ENCODE measurements around the gene RALGPS1.

RALGPS1 gene

DNA sequence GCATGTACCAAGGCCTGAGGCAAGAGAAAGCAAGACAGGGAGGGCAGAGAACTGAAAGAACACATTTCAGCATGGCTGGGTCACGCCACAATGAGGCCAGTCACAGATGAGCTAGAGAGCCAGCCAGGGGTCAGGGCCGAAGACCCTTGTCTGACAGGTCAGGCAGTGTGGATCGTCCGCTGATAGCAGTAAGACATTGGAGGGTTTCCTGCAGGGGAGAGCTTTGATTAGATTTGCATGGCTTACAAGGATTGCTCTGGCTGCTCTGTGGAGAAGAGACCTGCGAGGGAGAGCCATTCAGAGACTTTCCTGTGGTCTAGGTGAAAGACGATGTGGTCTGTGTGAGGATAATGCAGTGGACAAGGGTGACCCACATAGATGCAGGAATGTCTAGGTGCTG, 93.1 kb downstream of the RALGPS1 start:
- H3K27me3 ChIP-seq (ENCODE audit: insufficient read depth, poor library complexity, severe bottlenecking) = no peaks in the 10 kb centered on the region
- no peaks in the 10 kb centered on the region for H3K36me3 ChIP-seq (ENCODE audit: low read depth)
- H3K4me3 ChIP-seq (ENCODE audit: severe bottlenecking) = no peak overlapping the region
- no peak overlapping the region for H3K27ac ChIP-seq (ENCODE audit: poor library complexity, severe bottlenecking)
- DNase-seq (ENCODE audit: low spot score) = no peak
- no peaks in the 10 kb centered on the region for H3K4me1 ChIP-seq (ENCODE audit: insufficient read depth, poor library complexity, severe bottlenecking)
- ATAC-seq (ENCODE audit: low read depth) = no peak
- TF ChIP-seq, protein P1, sequence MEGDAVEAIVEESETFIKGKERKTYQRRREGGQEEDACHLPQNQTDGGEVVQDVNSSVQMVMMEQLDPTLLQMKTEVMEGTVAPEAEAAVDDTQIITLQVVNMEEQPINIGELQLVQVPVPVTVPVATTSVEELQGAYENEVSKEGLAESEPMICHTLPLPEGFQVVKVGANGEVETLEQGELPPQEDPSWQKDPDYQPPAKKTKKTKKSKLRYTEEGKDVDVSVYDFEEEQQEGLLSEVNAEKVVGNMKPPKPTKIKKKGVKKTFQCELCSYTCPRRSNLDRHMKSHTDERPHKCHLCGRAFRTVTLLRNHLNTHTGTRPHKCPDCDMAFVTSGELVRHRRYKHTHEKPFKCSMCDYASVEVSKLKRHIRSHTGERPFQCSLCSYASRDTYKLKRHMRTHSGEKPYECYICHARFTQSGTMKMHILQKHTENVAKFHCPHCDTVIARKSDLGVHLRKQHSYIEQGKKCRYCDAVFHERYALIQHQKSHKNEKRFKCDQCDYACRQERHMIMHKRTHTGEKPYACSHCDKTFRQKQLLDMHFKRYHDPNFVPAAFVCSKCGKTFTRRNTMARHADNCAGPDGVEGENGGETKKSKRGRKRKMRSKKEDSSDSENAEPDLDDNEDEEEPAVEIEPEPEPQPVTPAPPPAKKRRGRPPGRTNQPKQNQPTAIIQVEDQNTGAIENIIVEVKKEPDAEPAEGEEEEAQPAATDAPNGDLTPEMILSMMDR (IDR thresholded peaks at IDR 0.05; ENCODE audit: poor library complexity, severe bottlenecking) = no peak
- H3K9me3 ChIP-seq (ENCODE audit: severe bottlenecking) = no peaks in the 10 kb centered on the region

DNA sequence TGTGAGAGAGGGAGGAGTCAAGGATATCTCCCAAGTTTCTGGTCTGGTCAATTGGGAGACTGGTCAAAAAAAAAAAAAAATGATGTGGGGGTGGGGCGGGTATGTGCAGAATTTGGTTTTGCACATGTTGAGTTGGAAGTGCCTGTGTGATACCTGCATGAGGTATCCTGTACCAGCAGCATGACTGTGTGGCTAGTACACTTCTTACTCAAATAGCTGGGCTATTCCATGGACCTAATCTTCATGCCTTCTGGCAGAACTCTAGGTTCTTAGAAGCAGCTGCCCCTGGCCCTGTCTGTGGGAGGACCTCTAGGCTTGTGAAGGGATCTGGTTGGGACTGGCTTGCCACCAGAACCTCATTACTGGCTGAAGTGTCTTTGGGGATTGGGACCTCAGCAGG, 93.5 kb downstream of the RALGPS1 start:
- Histone ChIP-seq H3K27me3 (ENCODE audit: insufficient read depth, poor library complexity, severe bottlenecking) (no peaks in the 10 kb centered on the region), H3K27ac (ENCODE audit: poor library complexity, severe bottlenecking) (no peak overlapping the region), H3K4me1 (ENCODE audit: insufficient read depth, poor library complexity, severe bottlenecking) (no peaks in the 10 kb centered on the region), H3K36me3 (ENCODE audit: low read depth) (no peaks in the 10 kb centered on the region), H3K4me3 (ENCODE audit: severe bottlenecking) (no peak overlapping the region), H3K9me3 (ENCODE audit: severe bottlenecking) (no peaks in the 10 kb centered on the region)
- TF ChIP-seq, protein P1 (IDR thresholded peaks at IDR 0.05; ENCODE audit: poor library complexity, severe bottlenecking) = no peak
- DNase-seq (ENCODE audit: low spot score) (no peak), ATAC-seq (ENCODE audit: low read depth) (no peak)

DNA sequence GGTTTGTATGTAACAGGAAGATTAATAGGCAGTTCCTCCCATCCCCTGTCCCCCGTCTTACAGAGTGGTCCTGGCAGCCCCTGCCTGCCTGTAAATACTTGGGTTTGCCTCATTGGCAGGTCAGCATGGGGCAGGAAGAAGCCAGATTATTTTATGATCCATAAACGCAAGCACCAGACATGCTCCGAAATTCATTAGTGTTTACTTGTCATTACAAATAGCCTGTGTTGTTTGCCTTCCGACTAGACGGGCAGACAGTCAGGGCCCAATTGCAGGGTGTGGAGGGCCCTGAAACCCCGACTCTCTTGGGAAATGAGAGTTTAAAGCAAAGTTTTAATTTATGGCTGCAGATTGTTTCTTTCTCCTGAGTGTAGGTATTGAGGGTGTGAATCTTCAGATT, 97.2 kb downstream of the RALGPS1 start:
- no peak for DNase-seq (ENCODE audit: low spot score)
- no peak overlapping the region for H3K4me3 ChIP-seq (ENCODE audit: severe bottlenecking)
- no peak overlapping the region for H3K27ac ChIP-seq (ENCODE audit: poor library complexity, severe bottlenecking)
- no peaks in the 10 kb centered on the region for H3K9me3 ChIP-seq (ENCODE audit: severe bottlenecking)
- no peaks in the 10 kb centered on the region for H3K36me3 ChIP-seq (ENCODE audit: low read depth)
- TF ChIP-seq, protein P1 (IDR thresholded peaks at IDR 0.05; ENCODE audit: poor library complexity, severe bottlenecking) = no peak
- no peak for ATAC-seq (ENCODE audit: low read depth)
- no peaks in the 10 kb centered on the region for H3K4me1 ChIP-seq (ENCODE audit: insufficient read depth, poor library complexity, severe bottlenecking)
- no peaks in the 10 kb centered on the region for H3K27me3 ChIP-seq (ENCODE audit: insufficient read depth, poor library complexity, severe bottlenecking)

DNA sequence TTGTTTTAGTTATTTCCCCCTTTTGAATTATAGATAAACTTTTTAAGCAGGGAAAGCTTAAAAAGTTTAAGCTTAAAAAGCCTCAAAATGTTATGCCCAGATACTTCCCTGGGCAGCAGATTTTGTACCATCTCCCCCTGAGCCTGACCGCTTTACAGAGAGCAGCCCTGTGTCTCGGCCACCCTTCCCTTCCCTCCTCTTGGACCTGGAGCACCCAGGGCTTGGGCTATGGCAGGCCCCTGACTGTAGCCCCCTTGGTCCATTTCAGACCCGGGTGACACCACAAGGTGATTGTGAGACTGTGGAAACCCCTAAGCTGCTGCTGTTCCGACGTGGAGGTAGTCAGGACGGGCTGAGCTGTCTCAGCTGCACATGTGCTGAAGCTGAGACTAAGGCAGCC, 97.7 kb downstream of the RALGPS1 start:
- no peaks in the 10 kb centered on the region for H3K27me3 ChIP-seq (ENCODE audit: insufficient read depth, poor library complexity, severe bottlenecking)
- ATAC-seq (ENCODE audit: low read depth) = no peak

DNA sequence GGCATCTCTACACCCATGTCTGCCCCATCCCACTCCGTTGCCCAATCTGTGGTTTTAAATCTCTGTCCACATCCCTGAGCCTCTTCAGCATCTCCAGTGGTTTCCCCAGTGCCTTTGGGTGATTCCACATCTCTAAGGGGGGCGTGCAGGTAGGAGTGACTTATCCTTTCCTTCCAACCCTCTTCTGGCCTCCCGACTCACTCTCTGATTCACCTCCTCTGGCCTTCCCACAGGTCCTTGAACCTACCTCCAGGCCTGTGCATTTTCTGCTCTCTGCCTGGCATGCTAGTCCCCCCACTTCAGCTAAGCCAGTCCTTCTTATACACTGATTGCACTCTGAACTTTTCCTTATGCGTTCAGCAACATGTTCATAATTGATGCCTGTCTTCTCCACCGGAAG, 99.0 kb downstream of the RALGPS1 start:
- TF ChIP-seq, protein P1 (IDR thresholded peaks at IDR 0.05; ENCODE audit: poor library complexity, severe bottlenecking) = no peak
- no peaks in the 10 kb centered on the region for H3K36me3 ChIP-seq (ENCODE audit: low read depth)
- H3K4me3 ChIP-seq (ENCODE audit: severe bottlenecking) = no peak overlapping the region
- DNase-seq (ENCODE audit: low spot score) = no peak
- no peaks in the 10 kb centered on the region for H3K27me3 ChIP-seq (ENCODE audit: insufficient read depth, poor library complexity, severe bottlenecking)
- no peak overlapping the region for H3K27ac ChIP-seq (ENCODE audit: poor library complexity, severe bottlenecking)
- no peak for ATAC-seq (ENCODE audit: low read depth)
- no peaks in the 10 kb centered on the region for H3K4me1 ChIP-seq (ENCODE audit: insufficient read depth, poor library complexity, severe bottlenecking)
- H3K9me3 ChIP-seq (ENCODE audit: severe bottlenecking) = no peaks in the 10 kb centered on the region

More for the DNA sequence above, 97.7 kb downstream of the RALGPS1 start:
- no peaks in the 10 kb centered on the region for H3K9me3 ChIP-seq (ENCODE audit: severe bottlenecking)
- no peak overlapping the region for H3K27ac ChIP-seq (ENCODE audit: poor library complexity, severe bottlenecking)
- H3K4me1 ChIP-seq (ENCODE audit: insufficient read depth, poor library complexity, severe bottlenecking) = no peaks in the 10 kb centered on the region
- no peaks in the 10 kb centered on the region for H3K36me3 ChIP-seq (ENCODE audit: low read depth)
- no peak for DNase-seq (ENCODE audit: low spot score)
- no peak overlapping the region for H3K4me3 ChIP-seq (ENCODE audit: severe bottlenecking)
- TF ChIP-seq, protein P1 (IDR thresholded peaks at IDR 0.05; ENCODE audit: poor library complexity, severe bottlenecking) = no peak
